Measurements from ENCODE around the gene PHACTR1. TPM values are rescaled to one million over a fixed set of nuclear protein-coding genes. Genes with fewer than 3 reads are reported as not detected.

PHACTR1 gene
- total RNA-seq, 1 donor from 2014 or later: 85.9 TPM

DNA sequence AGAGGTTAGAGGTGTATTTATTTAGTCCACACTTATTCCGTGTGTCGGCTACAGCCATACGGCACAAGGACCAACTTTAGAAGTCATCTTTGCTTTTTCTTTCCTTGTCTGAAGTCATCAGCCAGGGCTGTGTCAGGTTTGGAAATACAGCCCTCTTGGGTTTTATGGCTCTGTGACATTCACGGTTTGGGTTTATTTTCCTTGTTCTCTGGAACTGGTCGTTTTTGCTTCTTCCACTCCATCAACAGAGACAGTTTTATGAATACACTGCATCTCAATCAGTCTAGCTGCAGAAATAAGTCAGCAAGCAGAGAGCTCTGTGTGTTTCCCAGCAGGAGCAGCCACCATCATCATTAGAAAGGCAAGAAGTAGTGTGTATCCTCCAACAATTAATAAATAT lies 479.2 kb downstream of the PHACTR1 start:
- H3K36me3 ChIP-seq: no peaks in the 10 kb centered on the region
- H3K9me3 ChIP-seq (replicated peaks): no peaks in the 10 kb centered on the region
- no peak overlapping the region for H3K4me3 ChIP-seq
- peaks cover 13% of the 10 kb centered on the region for H3K4me1 ChIP-seq
- no peak for DNase-seq
- H3K27me3 ChIP-seq (ENCODE audit: low read depth): no peaks in the 10 kb centered on the region
- intact Hi-C loops (cut with micrococcal nuclease): no loop called here
- TF ChIP-seq, protein P1, sequence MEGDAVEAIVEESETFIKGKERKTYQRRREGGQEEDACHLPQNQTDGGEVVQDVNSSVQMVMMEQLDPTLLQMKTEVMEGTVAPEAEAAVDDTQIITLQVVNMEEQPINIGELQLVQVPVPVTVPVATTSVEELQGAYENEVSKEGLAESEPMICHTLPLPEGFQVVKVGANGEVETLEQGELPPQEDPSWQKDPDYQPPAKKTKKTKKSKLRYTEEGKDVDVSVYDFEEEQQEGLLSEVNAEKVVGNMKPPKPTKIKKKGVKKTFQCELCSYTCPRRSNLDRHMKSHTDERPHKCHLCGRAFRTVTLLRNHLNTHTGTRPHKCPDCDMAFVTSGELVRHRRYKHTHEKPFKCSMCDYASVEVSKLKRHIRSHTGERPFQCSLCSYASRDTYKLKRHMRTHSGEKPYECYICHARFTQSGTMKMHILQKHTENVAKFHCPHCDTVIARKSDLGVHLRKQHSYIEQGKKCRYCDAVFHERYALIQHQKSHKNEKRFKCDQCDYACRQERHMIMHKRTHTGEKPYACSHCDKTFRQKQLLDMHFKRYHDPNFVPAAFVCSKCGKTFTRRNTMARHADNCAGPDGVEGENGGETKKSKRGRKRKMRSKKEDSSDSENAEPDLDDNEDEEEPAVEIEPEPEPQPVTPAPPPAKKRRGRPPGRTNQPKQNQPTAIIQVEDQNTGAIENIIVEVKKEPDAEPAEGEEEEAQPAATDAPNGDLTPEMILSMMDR (IDR thresholded peaks at IDR 0.05; ENCODE audit: borderline replicate concordance): no peak
- no peak overlapping the region for H3K27ac ChIP-seq (replicated peaks)

DNA sequence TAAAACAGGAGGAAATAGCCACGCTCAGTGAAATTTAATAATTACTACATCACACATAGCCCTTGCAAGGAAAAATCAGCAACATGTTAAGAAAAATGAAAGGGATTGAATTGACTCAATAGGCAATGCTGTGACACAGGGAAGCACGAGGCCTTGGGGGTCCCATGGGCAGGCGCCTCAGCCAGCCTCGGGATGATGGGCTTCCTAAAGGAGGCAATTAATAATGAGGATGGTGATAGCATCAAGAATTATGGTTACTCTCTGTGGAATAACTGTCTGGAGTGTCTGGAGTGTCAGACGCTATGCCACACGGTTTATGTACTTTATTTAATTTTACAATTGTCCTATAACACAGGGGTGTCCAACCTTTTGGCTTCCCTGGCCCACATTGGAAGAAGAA lies 481.6 kb downstream of the PHACTR1 start:
- no peak for DNase-seq
- intact Hi-C loops (cut with micrococcal nuclease): no loop called here
- H3K9me3 ChIP-seq (replicated peaks): no peaks in the 10 kb centered on the region
- H3K27me3 ChIP-seq (ENCODE audit: low read depth): no peaks in the 10 kb centered on the region
- H3K36me3 ChIP-seq: peaks cover 2% of the 10 kb centered on the region
- H3K27ac ChIP-seq (replicated peaks): no peak overlapping the region
- no peak overlapping the region for H3K4me3 ChIP-seq
- no peaks in the 10 kb centered on the region for H3K4me1 ChIP-seq
- TF ChIP-seq, protein P1 (IDR thresholded peaks at IDR 0.05; ENCODE audit: borderline replicate concordance): no peak

DNA sequence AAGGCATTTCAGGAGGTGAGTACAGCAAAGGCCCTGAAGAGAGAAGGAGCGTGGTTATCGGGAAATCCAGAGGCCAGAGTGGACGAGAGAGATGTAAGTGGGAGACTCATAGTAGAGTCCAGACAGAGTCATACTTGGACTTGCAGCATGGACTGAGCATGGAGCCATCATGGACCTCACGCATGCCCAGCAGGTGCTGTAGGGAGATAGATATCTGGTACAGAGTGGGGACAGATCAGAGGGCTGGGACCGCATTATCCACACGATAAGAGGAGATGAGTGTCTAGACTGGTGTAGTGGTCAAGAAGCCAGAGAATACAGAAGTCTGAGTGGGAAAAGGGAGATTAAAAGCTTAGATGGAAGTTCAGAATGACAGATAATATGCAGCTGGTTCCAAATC lies 484.8 kb downstream of the PHACTR1 start:
- no peaks in the 10 kb centered on the region for H3K27me3 ChIP-seq (ENCODE audit: low read depth)
- H3K9me3 ChIP-seq (replicated peaks): no peaks in the 10 kb centered on the region
- no peak for DNase-seq
- peaks cover 20% of the 10 kb centered on the region for H3K36me3 ChIP-seq
- H3K4me3 ChIP-seq: no peak overlapping the region
- intact Hi-C loops (cut with micrococcal nuclease): no loop called here
- H3K27ac ChIP-seq (replicated peaks): no peak overlapping the region
- TF ChIP-seq, protein P1 (IDR thresholded peaks at IDR 0.05; ENCODE audit: borderline replicate concordance): no peak
- no peaks in the 10 kb centered on the region for H3K4me1 ChIP-seq

DNA sequence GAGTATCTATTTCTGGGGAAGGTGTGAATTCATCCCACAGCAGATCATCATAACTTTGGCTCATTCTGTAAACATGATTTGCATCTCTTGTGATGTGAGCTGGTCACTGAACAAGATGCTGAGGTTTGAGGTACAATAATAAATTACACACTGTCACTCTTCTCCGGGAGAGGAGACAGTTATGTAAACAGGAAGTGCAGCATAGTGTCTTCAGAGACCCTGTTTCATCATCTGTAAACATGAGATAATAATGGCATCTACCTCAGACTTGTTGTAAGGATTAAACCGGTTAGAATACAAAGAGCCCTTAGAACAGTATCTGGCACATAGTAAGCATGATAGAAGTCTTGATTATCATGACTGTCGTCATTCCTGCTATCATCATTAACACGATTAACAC lies 486.6 kb downstream of the PHACTR1 start:
- Histone ChIP-seq H3K27me3 (ENCODE audit: low read depth) (no peaks in the 10 kb centered on the region), H3K4me1 (no peaks in the 10 kb centered on the region), H3K4me3 (no peak overlapping the region), H3K27ac (replicated peaks) (no peak overlapping the region), H3K36me3 (peaks cover 29% of the 10 kb centered on the region), H3K9me3 (replicated peaks) (no peaks in the 10 kb centered on the region)
- DNase-seq: no peak
- intact Hi-C loops (cut with micrococcal nuclease): no loop called here
- TF ChIP-seq, protein P1 (IDR thresholded peaks at IDR 0.05; ENCODE audit: borderline replicate concordance): no peak

DNA sequence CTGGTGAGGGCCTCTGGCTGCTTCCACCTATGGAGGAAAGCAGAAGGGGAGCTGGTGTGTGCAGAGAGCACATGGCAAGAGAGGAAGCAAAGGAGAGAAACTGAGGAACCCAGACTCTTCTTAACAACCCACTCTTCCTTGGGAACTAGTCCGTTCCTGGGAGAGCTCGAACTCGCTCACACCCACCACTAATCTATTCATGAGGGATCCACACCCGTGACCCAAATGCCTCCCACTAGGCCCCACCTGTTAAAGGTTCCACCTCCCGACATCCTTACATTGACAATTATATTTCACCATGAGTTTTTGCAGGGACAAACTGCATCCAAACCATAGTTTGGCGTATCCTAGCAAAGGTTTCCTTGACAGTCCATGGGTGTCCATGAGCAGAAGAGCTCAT lies 488.5 kb downstream of the PHACTR1 start:
- intact Hi-C loops (cut with micrococcal nuclease): no loop called here
- no peak for DNase-seq
- H3K4me3 ChIP-seq: no peak overlapping the region
- H3K9me3 ChIP-seq (replicated peaks): no peaks in the 10 kb centered on the region
- peaks cover 29% of the 10 kb centered on the region for H3K36me3 ChIP-seq
- H3K27me3 ChIP-seq (ENCODE audit: low read depth): no peaks in the 10 kb centered on the region
- H3K27ac ChIP-seq (replicated peaks): no peak overlapping the region
- TF ChIP-seq, protein P1 (IDR thresholded peaks at IDR 0.05; ENCODE audit: borderline replicate concordance): no peak
- H3K4me1 ChIP-seq: peaks cover under 1% of the 10 kb centered on the region

DNA sequence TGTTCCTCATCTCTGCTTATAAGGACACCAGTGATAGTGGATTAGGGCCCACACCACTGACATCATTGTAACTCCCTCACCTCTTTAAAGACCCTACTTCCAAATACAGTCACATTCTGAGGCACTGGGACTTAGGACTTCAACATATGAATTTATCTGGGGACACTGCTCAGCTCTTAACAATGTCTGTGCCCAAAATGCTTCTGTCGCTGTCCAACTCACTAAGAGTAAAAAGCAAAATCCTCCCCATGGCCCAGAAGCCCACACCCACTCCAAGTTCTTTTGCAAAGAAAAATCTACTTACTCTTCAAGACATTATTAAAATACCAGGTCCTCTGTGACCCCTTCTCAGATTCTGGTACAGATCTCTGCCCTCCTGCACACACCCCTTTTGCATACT lies 495.5 kb downstream of the PHACTR1 start:
- peaks cover 30% of the 10 kb centered on the region for H3K4me1 ChIP-seq
- no peaks in the 10 kb centered on the region for H3K9me3 ChIP-seq (replicated peaks)
- H3K4me3 ChIP-seq: no peak overlapping the region
- peaks cover 2% of the 10 kb centered on the region for H3K36me3 ChIP-seq
- H3K27ac ChIP-seq (replicated peaks): no peak overlapping the region
- TF ChIP-seq, protein P1 (IDR thresholded peaks at IDR 0.05; ENCODE audit: borderline replicate concordance): no peak
- no peaks in the 10 kb centered on the region for H3K27me3 ChIP-seq (ENCODE audit: low read depth)
- intact Hi-C loops (cut with micrococcal nuclease): no loop called here
- DNase-seq: no peak

Measured in left ventricle myocardium inferior (tissue), 1 donor.